Activated naive CD4-positive, alpha-beta T cell treated with anti-CD3 and anti-CD28 coated beads, Interleukin-2, amount 50 U/mL, for 24 hours (primary cell): ENCODE data around the gene ARHGAP22.
"Not testable (repeated sequence)": the region's sequence is repeated elsewhere in the genome, so short reads cannot be mapped to it uniquely, and the experiment has no call there.

Source experiments
- H3K27ac Mint-ChIP-seq: one replicate; pipeline ENCODE4 v1.8.0; 2021; ENCODE audit warnings: mild to moderate bottlenecking, mixed read lengths
- H3K27me3 Mint-ChIP-seq: one replicate; pipeline ENCODE4 v1.8.0; 2021; ENCODE audit warnings: mixed read lengths
- H3K36me3 Mint-ChIP-seq: one replicate; pipeline ENCODE4 v1.8.0; 2021; ENCODE audit warnings: mixed read lengths
- H3K4me1 Mint-ChIP-seq: one replicate; pipeline ENCODE4 v1.8.0; 2021; ENCODE audit warnings: mixed read lengths
- H3K4me3 Mint-ChIP-seq: one replicate; pipeline ENCODE4 v1.8.0; 2021; ENCODE audit warnings: mild to moderate bottlenecking, mixed read lengths
- H3K9me3 Mint-ChIP-seq: one replicate; pipeline ENCODE4 v1.8.0; 2021; ENCODE audit warnings: mixed read lengths

The ARHGAP22 gene

DNA sequence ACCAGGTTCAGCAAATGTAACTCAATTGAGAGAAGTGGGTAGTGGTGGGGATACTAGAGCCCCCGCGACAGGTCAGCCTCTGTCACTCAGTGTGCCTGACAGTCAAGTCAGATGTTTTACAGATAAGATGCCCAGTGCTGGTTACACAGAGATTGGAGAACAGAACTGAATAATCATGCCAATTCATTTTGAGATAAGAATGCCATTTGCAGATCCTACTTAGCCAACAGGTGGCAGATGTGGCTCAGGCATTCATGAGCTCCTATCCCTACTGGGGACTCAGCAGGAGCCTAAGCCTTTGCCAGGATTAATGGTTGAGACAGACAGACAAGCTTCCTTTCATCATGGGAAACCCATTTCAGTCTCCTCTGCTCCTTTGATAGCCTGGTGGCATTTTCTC, 160.6 kb downstream of the ARHGAP22 start:
- Mint-ChIP-seq H3K27ac (no peak overlapping the region), H3K4me3 (no peak overlapping the region), H3K27me3 (no peaks in the 10 kb centered on the region), H3K9me3 (no peaks in the 10 kb centered on the region), H3K36me3 (no peaks in the 10 kb centered on the region), H3K4me1 (no peaks in the 10 kb centered on the region)

DNA sequence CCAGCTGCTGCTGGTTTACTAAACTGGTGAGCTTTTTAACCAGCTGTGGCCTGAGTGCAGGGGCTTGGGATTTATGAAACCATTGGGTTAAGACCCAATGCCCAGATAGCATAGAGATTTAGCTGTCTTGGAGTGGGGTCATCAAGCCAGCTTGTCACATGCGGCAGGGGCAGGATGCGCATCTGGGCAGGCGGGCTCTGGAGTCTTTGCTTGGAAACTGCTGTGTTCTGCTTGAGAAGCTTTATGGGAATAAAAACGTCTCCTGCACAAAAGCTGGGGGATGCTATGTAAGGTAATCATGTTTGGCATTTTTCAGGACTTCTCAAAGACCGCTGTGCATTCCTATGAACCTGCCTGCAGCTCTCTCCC, 162.1 kb downstream of the ARHGAP22 start:
- Mint-ChIP-seq H3K9me3 (no peaks in the 10 kb centered on the region), H3K36me3 (no peaks in the 10 kb centered on the region), H3K27ac (no peak overlapping the region), H3K27me3 (no peaks in the 10 kb centered on the region), H3K4me1 (no peaks in the 10 kb centered on the region), H3K4me3 (no peak overlapping the region)

DNA sequence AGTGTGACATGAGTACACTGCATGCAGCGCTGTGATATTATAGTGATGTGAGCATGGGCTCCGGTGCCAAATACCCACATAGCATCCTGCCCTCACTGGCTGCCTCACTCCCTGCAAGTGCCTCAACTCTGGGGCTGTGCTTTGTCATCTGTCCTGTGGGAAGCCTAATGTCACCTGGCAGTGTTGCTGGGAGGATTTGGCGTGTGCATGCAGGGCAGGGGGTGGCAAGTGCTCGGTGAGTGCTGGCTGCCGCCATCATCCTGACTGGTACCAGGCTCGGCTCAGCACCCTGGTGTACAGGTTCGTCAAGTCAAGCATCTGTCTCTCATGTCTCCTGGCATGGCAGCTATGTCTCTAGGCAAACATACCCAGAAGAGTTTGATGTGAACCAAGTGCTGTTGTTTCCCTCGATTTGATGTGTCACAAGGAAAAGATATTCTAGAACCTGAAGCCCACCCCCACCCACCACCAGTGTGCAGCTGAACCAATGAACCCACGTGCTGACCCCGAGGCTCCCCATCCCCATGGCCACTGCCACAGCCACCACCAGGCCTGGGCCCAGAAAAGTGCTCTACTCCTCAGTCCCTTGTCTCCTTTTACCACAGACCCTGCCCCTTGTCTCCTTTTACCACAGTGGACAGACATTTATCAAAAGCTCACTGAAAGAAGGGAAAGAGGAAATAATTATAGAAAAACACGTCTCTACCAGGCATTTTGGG, 162.6 kb downstream of the ARHGAP22 start:
- no peaks in the 10 kb centered on the region for H3K4me1 Mint-ChIP-seq
- no peak overlapping the region for H3K27ac Mint-ChIP-seq
- H3K27me3 Mint-ChIP-seq, result no peaks in the 10 kb centered on the region
- H3K4me3 Mint-ChIP-seq, result no peak overlapping the region
- no peaks in the 10 kb centered on the region for H3K9me3 Mint-ChIP-seq
- no peaks in the 10 kb centered on the region for H3K36me3 Mint-ChIP-seq

DNA sequence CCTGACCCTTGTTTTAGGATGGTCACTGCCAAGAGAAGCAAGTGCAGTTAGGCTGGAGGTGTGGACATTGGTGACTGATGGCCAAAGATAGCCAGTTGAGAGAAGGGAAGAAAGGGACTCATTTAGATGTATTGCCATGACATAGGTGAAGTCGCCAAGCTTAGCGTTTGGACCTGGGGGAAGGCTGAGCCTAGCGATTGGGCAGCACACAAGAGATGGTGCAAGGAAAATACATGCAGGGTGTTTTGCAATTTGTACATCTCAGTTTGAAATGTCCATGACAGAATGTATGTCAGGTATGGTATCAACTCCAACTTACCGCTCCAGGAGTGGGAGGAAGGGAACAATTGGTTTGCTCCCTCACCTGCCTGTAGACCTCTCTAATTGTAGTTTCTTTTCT, 164.1 kb downstream of the ARHGAP22 start:
- H3K36me3 Mint-ChIP-seq, result no peaks in the 10 kb centered on the region
- no peaks in the 10 kb centered on the region for H3K27me3 Mint-ChIP-seq
- no peak overlapping the region for H3K4me3 Mint-ChIP-seq
- H3K27ac Mint-ChIP-seq, result no peak overlapping the region
- no peaks in the 10 kb centered on the region for H3K9me3 Mint-ChIP-seq
- H3K4me1 Mint-ChIP-seq, result no peaks in the 10 kb centered on the region

DNA sequence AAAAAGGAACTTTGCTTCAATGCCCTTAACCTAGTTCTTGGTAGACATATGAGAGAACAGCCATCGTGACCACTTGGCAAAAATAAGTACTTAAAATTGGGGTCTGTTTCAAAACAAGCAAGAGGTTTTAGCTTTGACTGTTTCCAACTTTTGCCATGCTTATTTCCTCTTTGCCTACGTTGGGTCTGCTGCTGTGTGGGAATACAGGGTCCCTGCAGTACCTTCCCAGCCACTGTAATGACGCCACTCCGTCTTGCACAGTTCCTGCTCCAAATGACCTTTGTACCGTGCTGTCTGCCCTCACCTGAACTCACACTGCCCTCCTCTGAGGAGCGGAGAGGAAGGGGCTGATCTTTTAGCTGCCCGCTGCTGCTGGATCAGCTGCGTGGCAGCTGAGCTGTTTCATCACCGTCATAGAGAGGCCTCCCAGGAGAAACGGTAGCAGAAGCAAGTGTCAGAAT, 165.3 kb downstream of the ARHGAP22 start:
- Mint-ChIP-seq H3K36me3 (no peaks in the 10 kb centered on the region), H3K4me3 (no peak overlapping the region), H3K27ac (no peak overlapping the region), H3K4me1 (no peaks in the 10 kb centered on the region), H3K27me3 (no peaks in the 10 kb centered on the region), H3K9me3 (no peaks in the 10 kb centered on the region)

DNA sequence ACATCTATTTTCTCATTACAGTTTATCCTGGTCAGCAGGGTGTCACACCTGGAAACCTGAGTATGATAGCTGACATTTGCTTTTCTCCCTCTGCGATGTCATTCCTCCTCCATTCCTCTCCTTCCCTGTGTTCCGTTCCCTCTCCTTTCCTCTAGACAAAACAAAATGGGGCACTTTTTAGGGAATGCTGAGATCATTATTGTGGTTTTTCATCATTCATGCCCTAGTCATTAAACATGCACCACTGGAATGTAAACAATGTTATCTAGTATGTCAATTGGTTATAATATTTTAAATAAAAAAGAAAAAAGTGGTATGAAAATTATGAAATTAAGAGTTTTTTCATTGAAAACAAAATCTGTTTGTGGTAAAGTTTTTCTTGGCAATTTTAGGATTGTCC, 165.8 kb downstream of the ARHGAP22 start:
- H3K27me3 Mint-ChIP-seq, result no peaks in the 10 kb centered on the region
- H3K36me3 Mint-ChIP-seq, result no peaks in the 10 kb centered on the region
- no peak overlapping the region for H3K27ac Mint-ChIP-seq
- H3K9me3 Mint-ChIP-seq, result no peaks in the 10 kb centered on the region
- H3K4me3 Mint-ChIP-seq, result no peak overlapping the region
- no peaks in the 10 kb centered on the region for H3K4me1 Mint-ChIP-seq

DNA sequence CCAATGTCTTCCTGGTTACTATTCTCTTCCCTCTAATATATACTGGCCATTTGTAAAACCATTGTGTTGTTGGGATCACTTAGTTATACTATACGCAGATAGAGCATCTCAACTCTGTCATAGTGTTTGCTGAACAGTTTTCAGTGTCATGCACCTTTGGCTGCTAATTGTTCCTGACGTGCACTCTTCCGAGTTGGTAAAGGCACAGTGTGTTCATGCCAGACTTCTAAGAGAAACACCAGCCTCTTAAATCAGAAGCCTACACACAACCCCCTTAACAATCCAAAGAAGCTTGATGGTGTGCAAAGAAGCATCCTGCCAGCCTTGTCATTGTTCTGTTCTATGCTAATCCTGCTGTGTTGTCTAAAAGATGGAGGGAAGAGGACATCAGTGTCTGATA, 167.3 kb downstream of the ARHGAP22 start:
- Mint-ChIP-seq H3K4me1 (no peaks in the 10 kb centered on the region), H3K9me3 (no peaks in the 10 kb centered on the region), H3K27ac (no peak overlapping the region), H3K27me3 (no peaks in the 10 kb centered on the region), H3K4me3 (no peak overlapping the region), H3K36me3 (no peaks in the 10 kb centered on the region)

DNA sequence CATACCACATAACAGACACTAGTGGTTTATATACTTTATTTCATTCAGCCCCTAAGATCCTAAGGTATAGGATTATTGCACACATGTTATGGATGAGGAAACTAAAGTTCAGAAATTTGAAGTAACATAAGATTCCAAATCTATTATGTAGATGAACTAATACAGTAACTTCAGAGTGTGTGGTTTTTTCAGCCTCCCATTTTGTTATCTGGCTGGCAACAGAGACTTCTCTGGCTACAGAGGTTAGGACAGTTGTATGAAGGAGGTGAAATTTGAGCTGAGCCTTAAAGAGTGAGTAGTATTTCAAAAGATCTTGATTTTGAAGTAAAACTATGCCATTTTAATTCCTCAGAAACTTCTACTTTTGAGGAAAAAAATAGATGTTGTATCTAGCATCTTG, 173.0 kb downstream of the ARHGAP22 start:
- Mint-ChIP-seq H3K4me1 (no peaks in the 10 kb centered on the region), H3K9me3 (no peaks in the 10 kb centered on the region), H3K4me3 (no peak overlapping the region), H3K27me3 (no peaks in the 10 kb centered on the region), H3K36me3 (peaks cover 3% of the 10 kb centered on the region), H3K27ac (no peak overlapping the region)

DNA sequence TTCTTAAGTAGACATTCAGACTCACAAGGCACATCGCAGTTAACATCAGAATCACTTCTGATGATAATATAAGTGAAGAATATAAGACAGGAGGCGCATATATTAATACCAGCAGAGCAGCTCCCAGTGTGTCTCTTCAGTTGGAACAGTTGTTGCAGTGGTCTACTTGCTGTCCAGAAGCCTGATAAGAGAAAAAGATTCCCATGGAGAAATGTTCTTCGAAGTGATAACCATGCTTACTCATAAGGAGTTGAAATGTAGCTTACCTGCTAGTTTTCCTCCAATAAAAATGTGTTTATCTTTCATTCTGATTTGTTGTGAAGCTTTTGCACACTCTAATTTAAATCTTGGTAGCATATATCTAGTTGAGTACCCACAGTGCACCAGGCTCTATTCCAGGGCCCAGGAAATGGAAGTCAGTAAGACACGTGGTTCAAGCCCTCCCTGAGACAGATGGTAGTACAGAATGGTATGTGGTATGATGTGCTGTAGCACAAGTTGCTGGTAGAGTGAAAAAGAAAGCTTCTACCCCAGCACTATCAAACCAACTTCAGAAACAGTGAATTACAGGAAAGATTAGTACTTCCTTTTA, 174.4 kb downstream of the ARHGAP22 start:
- Mint-ChIP-seq H3K9me3 (no peaks in the 10 kb centered on the region), H3K4me3 (no peak overlapping the region), H3K27ac (no peak overlapping the region), H3K4me1 (no peaks in the 10 kb centered on the region), H3K27me3 (no peaks in the 10 kb centered on the region), H3K36me3 (peaks cover 10% of the 10 kb centered on the region)

DNA sequence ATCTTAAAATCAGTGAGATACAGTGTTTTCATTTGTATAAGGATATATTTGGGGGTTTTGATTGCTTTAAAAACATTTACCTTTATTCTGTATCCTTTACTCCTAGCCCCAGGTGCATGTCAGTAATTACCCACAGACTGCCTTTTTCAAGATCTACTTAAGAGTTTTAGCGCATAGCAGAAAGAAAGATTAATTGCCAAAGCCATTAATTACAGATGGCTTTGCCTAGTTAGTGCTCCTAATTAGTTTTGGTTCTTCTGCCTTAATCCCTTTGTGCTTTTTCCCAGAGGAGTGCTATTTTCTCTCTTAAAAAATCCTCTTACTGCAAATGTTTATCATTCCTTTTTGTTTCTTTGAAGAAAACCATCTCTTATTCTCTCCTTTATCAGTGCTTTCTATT, 175.6 kb downstream of the ARHGAP22 start:
- no peaks in the 10 kb centered on the region for H3K27me3 Mint-ChIP-seq
- no peak overlapping the region for H3K27ac Mint-ChIP-seq
- H3K9me3 Mint-ChIP-seq, result no peaks in the 10 kb centered on the region
- no peaks in the 10 kb centered on the region for H3K4me1 Mint-ChIP-seq
- peaks cover 10% of the 10 kb centered on the region for H3K36me3 Mint-ChIP-seq
- no peak overlapping the region for H3K4me3 Mint-ChIP-seq

DNA sequence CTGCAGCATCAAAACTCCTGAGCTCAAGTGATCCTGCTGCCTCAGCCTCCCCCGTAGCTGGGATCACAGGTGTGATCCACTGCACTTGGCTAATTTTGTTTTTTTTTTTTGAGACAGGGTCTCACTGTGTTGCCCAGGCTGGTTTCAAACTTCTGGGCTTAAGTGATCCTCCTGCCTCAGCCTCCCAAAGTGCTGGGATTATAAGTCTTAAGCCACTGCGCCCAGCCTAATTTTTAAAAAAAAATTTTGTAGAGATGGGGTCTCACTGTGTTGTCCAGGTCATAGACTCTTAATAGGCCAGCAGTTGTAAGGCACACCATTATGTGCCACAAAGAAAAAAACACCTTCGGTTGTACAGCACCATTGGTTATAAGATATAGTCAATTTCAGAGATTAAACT, 176.0 kb downstream of the ARHGAP22 start:
- H3K36me3 Mint-ChIP-seq, result peaks cover 10% of the 10 kb centered on the region

DNA sequence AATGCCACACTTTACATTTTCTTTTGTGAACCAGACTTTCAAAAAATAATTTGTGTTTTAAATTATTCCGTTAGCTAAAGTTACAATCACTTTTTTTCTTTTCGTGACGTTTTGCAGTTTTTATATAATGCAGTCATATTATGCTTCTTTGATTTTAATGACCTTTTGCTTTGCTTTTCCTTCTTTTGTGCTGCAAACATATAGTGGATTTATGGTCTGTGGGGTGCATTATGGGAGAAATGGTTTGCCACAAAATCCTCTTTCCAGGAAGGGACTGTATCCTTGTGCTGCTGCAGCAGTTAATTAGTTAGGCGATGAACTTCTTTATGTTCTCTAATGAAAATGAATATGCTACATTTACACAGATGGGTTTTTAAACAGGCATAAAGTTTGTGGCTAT, 181.0 kb downstream of the ARHGAP22 start:
- Mint-ChIP-seq H3K4me3 (no peak overlapping the region), H3K27me3 (no peaks in the 10 kb centered on the region), H3K36me3 (peaks cover 15% of the 10 kb centered on the region), H3K9me3 (no peaks in the 10 kb centered on the region), H3K4me1 (no peaks in the 10 kb centered on the region), H3K27ac (no peak overlapping the region)

More for the DNA sequence above, 176.0 kb downstream of the ARHGAP22 start:
- Mint-ChIP-seq H3K27me3 (no peaks in the 10 kb centered on the region), H3K4me1 (no peaks in the 10 kb centered on the region), H3K4me3 (no peak overlapping the region), H3K27ac (no peak overlapping the region), H3K9me3 (no peaks in the 10 kb centered on the region)

DNA sequence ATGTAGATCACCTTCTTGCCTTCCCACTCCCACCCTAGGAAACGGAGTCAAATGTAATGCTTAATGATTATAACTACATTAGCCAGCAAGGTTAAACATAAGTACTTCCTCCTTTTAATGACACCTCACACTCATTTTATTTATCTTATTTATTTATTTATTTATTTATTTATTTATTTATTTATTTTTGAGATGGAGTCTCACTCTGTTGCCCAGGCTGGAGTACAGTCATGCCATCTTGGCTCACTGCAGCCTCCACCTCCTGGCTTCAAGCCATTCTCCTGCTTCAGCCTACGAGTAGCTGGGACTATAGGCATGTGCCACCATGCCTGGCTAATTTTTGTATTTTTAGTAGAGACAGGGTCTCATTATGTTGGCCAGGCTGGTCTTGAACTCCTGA, 183.0 kb downstream of the ARHGAP22 start:
- H3K27me3 Mint-ChIP-seq, H3K27ac Mint-ChIP-seq, H3K4me3 Mint-ChIP-seq, H3K9me3 Mint-ChIP-seq, H3K4me1 Mint-ChIP-seq: not testable (repeated sequence)
- peaks cover 11% of the 10 kb centered on the region for H3K36me3 Mint-ChIP-seq

DNA sequence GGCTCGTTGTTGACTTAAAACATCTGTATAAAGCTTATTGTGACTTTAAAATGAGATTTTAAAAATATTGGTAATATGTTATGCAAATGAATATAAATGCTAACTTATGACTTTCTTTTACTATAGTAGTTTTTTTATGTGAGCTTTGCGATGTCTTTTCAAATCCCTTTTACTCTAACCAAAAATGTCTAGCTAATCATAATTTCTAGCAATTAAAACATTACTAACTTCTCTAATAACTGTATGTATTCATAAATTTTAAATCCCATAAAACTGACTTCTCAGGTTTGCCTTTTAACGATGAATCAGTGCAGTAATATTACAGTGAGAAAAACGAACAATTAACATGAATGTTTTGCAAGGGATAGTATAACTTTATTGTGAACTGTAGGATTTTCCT, 185.2 kb downstream of the ARHGAP22 start:
- Mint-ChIP-seq H3K4me1 (no peaks in the 10 kb centered on the region), H3K36me3 (peaks cover 10% of the 10 kb centered on the region), H3K9me3 (no peaks in the 10 kb centered on the region), H3K27ac (no peak overlapping the region), H3K27me3 (no peaks in the 10 kb centered on the region), H3K4me3 (no peak overlapping the region)

DNA sequence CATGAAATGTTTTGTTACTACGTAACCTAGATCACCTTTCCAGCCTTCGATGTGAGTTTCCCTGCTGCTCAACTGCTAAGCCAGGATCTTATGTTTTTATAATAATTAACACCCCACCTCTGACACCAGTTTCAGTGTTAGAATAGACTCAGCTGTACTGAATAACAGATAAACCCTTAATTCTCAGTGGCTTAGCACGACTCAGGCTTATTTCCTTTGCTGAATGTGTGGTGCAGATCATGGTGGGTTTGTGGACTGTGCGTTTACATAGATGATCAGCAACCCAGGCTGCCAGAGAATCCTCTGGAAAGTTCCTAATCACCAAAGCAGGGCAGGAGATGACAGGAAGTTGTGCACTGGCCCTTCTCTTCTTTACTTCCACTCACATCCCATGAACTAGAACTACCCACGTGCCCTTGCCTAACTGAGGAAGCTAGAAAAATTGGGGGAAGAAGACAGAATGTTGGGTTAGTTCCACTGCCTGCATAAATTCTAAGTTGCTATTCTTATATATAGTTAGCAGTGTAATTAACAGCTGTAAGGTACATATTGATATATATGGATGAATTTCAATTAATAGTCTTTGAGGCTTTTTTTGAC, 186.6 kb downstream of the ARHGAP22 start:
- Mint-ChIP-seq H3K9me3 (no peaks in the 10 kb centered on the region), H3K4me1 (no peaks in the 10 kb centered on the region), H3K27me3 (no peaks in the 10 kb centered on the region), H3K4me3 (no peak overlapping the region), H3K36me3 (peaks cover 12% of the 10 kb centered on the region), H3K27ac (no peak overlapping the region)

DNA sequence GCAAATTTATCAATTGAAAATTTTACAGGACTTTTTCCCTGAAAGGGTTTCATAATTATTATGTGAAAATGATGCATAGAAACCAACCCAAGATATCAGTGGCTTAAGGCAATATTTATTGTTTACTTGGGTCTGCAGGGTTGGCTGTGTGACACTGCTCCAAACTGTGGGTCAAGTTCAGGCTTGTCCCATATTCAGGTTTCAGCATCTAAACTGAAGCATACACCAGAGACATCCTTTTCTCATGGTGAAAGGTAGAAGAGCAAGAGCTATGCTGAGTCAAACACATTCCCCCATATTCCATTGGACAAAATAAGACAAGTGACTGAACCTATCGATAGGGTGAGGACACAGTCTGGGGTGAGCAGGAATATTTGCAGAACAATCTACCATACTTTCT, 187.5 kb downstream of the ARHGAP22 start:
- peaks cover 20% of the 10 kb centered on the region for H3K36me3 Mint-ChIP-seq
- H3K9me3 Mint-ChIP-seq, result peaks cover 6% of the 10 kb centered on the region
- H3K27ac Mint-ChIP-seq, result no peak overlapping the region
- H3K4me1 Mint-ChIP-seq, result no peaks in the 10 kb centered on the region
- no peak overlapping the region for H3K4me3 Mint-ChIP-seq
- H3K27me3 Mint-ChIP-seq, result no peaks in the 10 kb centered on the region
